ENCODE results near the gene ZNF280B.

DNA sequence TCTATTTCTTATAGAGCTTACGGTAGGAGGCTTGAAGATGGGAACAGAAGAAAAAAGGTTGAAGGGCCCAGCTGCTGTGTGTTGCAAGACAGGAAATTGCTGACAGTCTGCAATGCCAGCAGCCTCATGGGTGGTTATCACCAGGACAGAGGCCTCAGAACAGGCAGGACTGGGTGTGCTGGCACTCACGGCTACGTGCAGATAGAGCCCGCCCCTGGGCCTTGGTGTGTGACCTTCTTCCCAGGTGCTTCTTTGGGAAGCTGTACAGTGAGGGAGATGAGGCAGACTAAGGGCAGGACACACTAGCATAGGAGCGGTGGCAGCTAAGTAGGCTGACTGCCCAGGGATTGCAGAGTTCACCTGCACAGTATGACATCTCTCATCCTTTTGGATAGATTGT is 37.9 kb upstream of the ZNF280B start:
- TF ChIP-seq, protein P1, sequence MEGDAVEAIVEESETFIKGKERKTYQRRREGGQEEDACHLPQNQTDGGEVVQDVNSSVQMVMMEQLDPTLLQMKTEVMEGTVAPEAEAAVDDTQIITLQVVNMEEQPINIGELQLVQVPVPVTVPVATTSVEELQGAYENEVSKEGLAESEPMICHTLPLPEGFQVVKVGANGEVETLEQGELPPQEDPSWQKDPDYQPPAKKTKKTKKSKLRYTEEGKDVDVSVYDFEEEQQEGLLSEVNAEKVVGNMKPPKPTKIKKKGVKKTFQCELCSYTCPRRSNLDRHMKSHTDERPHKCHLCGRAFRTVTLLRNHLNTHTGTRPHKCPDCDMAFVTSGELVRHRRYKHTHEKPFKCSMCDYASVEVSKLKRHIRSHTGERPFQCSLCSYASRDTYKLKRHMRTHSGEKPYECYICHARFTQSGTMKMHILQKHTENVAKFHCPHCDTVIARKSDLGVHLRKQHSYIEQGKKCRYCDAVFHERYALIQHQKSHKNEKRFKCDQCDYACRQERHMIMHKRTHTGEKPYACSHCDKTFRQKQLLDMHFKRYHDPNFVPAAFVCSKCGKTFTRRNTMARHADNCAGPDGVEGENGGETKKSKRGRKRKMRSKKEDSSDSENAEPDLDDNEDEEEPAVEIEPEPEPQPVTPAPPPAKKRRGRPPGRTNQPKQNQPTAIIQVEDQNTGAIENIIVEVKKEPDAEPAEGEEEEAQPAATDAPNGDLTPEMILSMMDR (conservative IDR thresholded peaks at IDR 0.05): no peak
- no peak for TF ChIP-seq EZH2 (IDR thresholded peaks at IDR 0.05; ENCODE audit: low read depth)
